GM19025 (cell line): ENCODE results near the gene MYO7B.
A peak's percentile ranks its signal among the peaks of the same experiment; 100 is the strongest.

Experiments used
- ATAC-seq: cut with Tn5 transposase; IDR thresholded peaks from one replicate; pipeline ENCODE4 v1.9.1; 2021; ENCODE audit warnings: mild to moderate bottlenecking, low read depth, moderate library complexity; ENCODE audit not compliant: unreplicated experiment

MYO7B gene

GRCh38 chr2:127546797-127547196, 11.3 kb downstream of the MYO7B start:
- ATAC-seq, result no peak

- no peak for ATAC-seq
Measured at GRCh38 chr2:127551221-127551930, 15.9 kb downstream of the MYO7B start.

GRCh38 chr2:127552336-127552735, 16.9 kb downstream of the MYO7B start:
- ATAC-seq, result no peak

- no peak for ATAC-seq
Measured at GRCh38 chr2:127552846-127553245, 17.4 kb downstream of the MYO7B start.

- no peak for ATAC-seq
Measured at GRCh38 chr2:127558911-127559310, 23.4 kb downstream of the MYO7B start.

- ATAC-seq, result no peak
Measured at GRCh38 chr2:127559454-127559853, 24.0 kb downstream of the MYO7B start.

- ATAC-seq, result no peak
Measured at GRCh38 chr2:127560201-127560930, 24.9 kb downstream of the MYO7B start.

GRCh38 chr2:127560931-127561280, 25.4 kb downstream of the MYO7B start:
- ATAC-seq, result no peak

- no peak for ATAC-seq
Measured at GRCh38 chr2:127561371-127561770, 25.9 kb downstream of the MYO7B start.

- no peak for ATAC-seq
Measured at GRCh38 chr2:127562936-127563335, 27.5 kb downstream of the MYO7B start.

GRCh38 chr2:127563458-127564428, 28.3 kb downstream of the MYO7B start:
- peak; percentile 96 for ATAC-seq

GRCh38 chr2:127564429-127565260, 29.2 kb downstream of the MYO7B start:
- ATAC-seq, result no peak

GRCh38 chr2:127565261-127566138, 30.0 kb downstream of the MYO7B start:
- ATAC-seq, result no peak

- no peak for ATAC-seq
Measured at GRCh38 chr2:127566139-127566417, 30.6 kb downstream of the MYO7B start.

- ATAC-seq, result no peak
Measured at GRCh38 chr2:127566576-127566975, 31.1 kb downstream of the MYO7B start.

GRCh38 chr2:127567351-127567854, 31.9 kb downstream of the MYO7B start:
- no peak for ATAC-seq

- ATAC-seq, result no peak
Measured at GRCh38 chr2:127568128-127568527, 32.6 kb downstream of the MYO7B start.

- ATAC-seq, result no peak
Measured at GRCh38 chr2:127569666-127570065, 34.2 kb downstream of the MYO7B start.
